HEK293 (cell line): Measurements from ENCODE around the gene LYPLA2.

Source experiments
- CTCF ChIA-PET: fragments of 350-600 bp; formaldehyde crosslinking; extraction: SDS; loops from one replicate; lab custom pipeline; 2021; ENCODE audit warnings: antibody characterized with exemption; lab: Yijun Ruan, JAX
- POLR2A ChIA-PET: fragments of 300-600 bp; formaldehyde crosslinking; extraction: SDS; loops from one replicate; lab custom pipeline; 2020; ENCODE audit warnings: antibody characterized with exemption, inconsistent platforms; lab: Yijun Ruan, JAX
- H3K27ac ChIP-seq: fragments of 200-500 bp; sonication (Bioruptor generic); 2 replicates; pipeline ENCODE4 v1.5.1; 2014; ENCODE audit warnings: low read depth, low read length, control low read depth, inconsistent platforms; ENCODE audit errors: extremely low read depth
- H3K36me3 ChIP-seq, 2 experiments: fragments of 200-500 bp in 1 of 2; sonication (Bioruptor generic) in 1 of 2; 1 replicate in 1 of 2; 2 replicates in 1 of 2; pipeline ENCODE4 v1.5.1; 2014 to 2017; ENCODE audit warnings: inconsistent platforms in 2 of 2, low read length in 2 of 2; ENCODE audit not compliant: control insufficient read depth in 2 of 2, insufficient read depth in 1 of 2
- H3K4me1 ChIP-seq: fragments of 200-500 bp; sonication (Bioruptor generic); 2 replicates; pipeline ENCODE4 v1.5.1; 2014; ENCODE audit warnings: mild to moderate bottlenecking, low read length, inconsistent platforms; ENCODE audit not compliant: control insufficient read depth, insufficient read depth
- H3K4me3 ChIP-seq: 2 replicates; pipeline ENCODE4 v1.5.1; 2011; ENCODE audit warnings: low read depth, mild to moderate bottlenecking, control low read depth, low read length, moderate library complexity
- H3K9me3 ChIP-seq: fragments of 200-500 bp; sonication (Bioruptor generic); 2 replicates; pipeline ENCODE4 v1.5.1; 2014; ENCODE audit warnings: low read depth, low read length, inconsistent platforms; ENCODE audit not compliant: control insufficient read depth, insufficient read depth
- EGR2 ChIP-seq: fragments of 450-650 bp; formaldehyde crosslinking; IDR thresholded peaks from 2 replicates; pipeline ENCODE4 v1.5.1; 2016; ENCODE audit warnings: low read depth, missing biosample characterization, missing genetic modification characterization
- GLI4 ChIP-seq: fragments of 450-650 bp; formaldehyde crosslinking; IDR thresholded peaks from 2 replicates; pipeline ENCODE4 v1.5.1; 2016; ENCODE audit warnings: missing biosample characterization, missing genetic modification characterization
- HOXC10 ChIP-seq: sonication (generic); formaldehyde crosslinking; IDR thresholded peaks from 2 replicates; pipeline ENCODE4 v1.8.1; 2023; ENCODE audit warnings: mild to moderate bottlenecking, missing genetic modification reagents
- OSR2 ChIP-seq: fragments of 450-650 bp; formaldehyde crosslinking; IDR thresholded peaks from 2 replicates; pipeline ENCODE4 v1.5.1; 2016; ENCODE audit warnings: missing biosample characterization, missing genetic modification characterization
- SP7 ChIP-seq: fragments of 450-650 bp; formaldehyde crosslinking; IDR thresholded peaks from 2 replicates; pipeline ENCODE4 v1.5.1; 2016; ENCODE audit warnings: missing biosample characterization, missing genetic modification characterization
- ZBTB21 ChIP-seq: fragments of 450-650 bp; formaldehyde crosslinking; IDR thresholded peaks from 2 replicates; pipeline ENCODE4 v1.5.1; 2017; ENCODE audit warnings: missing biosample characterization, missing genetic modification characterization
- ZNF121 ChIP-seq: fragments of 450-650 bp; formaldehyde crosslinking; IDR thresholded peaks from 2 replicates; pipeline ENCODE4 v1.5.1; 2016; ENCODE audit warnings: missing biosample characterization, missing genetic modification characterization
- ZNF140 ChIP-seq: fragments of 450-650 bp; formaldehyde crosslinking; IDR thresholded peaks from 2 replicates; pipeline ENCODE4 v1.5.1; 2016; ENCODE audit warnings: missing biosample characterization, missing genetic modification characterization
- ZNF23 ChIP-seq: fragments of 450-650 bp; formaldehyde crosslinking; IDR thresholded peaks from 2 replicates; pipeline ENCODE4 v1.5.1; 2016; ENCODE audit warnings: missing biosample characterization, missing genetic modification characterization, borderline replicate concordance
- ZNF239 ChIP-seq: fragments of 450-650 bp; formaldehyde crosslinking; IDR thresholded peaks from 2 replicates; pipeline ENCODE4 v1.5.1; 2016; ENCODE audit warnings: missing biosample characterization, missing genetic modification characterization
- ZNF350 ChIP-seq: fragments of 450-650 bp; formaldehyde crosslinking; IDR thresholded peaks from 2 replicates; pipeline ENCODE4 v1.5.0; 2017; ENCODE audit warnings: missing biosample characterization, mild to moderate bottlenecking, missing genetic modification characterization
- ZNF37A ChIP-seq: fragments of 450-650 bp; IDR thresholded peaks from 2 replicates; pipeline ENCODE4 v1.5.1; 2018; ENCODE audit warnings: missing biosample characterization, missing genetic modification characterization
- ZNF433 ChIP-seq: fragments of 450-650 bp; formaldehyde crosslinking; IDR thresholded peaks from 2 replicates; pipeline ENCODE4 v1.5.1; 2016; ENCODE audit warnings: missing biosample characterization, missing genetic modification characterization, low read depth
- ZNF48 ChIP-seq: fragments of 450-650 bp; formaldehyde crosslinking; IDR thresholded peaks from 2 replicates; pipeline ENCODE4 v1.5.1; 2016; ENCODE audit warnings: missing biosample characterization, missing genetic modification characterization
- ZNF501 ChIP-seq: fragments of 450-650 bp; formaldehyde crosslinking; IDR thresholded peaks from 2 replicates; pipeline ENCODE4 v1.5.1; 2016; ENCODE audit warnings: missing biosample characterization, missing genetic modification characterization
- ZNF510 ChIP-seq: fragments of 450-650 bp; formaldehyde crosslinking; IDR thresholded peaks from 2 replicates; pipeline ENCODE4 v1.5.1; 2018; ENCODE audit warnings: mild to moderate bottlenecking, missing genetic modification characterization, missing biosample characterization; ENCODE audit not compliant: insufficient replicate concordance
- ZNF555 ChIP-seq: fragments of 450-650 bp; formaldehyde crosslinking; conservative IDR thresholded peaks from 2 replicates; pipeline ENCODE4 v1.5.1; 2017; ENCODE audit warnings: missing biosample characterization, mild to moderate bottlenecking, missing genetic modification characterization, inconsistent platforms
- ZNF596 ChIP-seq: fragments of 450-650 bp; IDR thresholded peaks from 2 replicates; pipeline ENCODE4 v1.5.0; 2018; ENCODE audit warnings: missing biosample characterization, mild to moderate bottlenecking, missing genetic modification characterization, moderate library complexity
- ZNF664 ChIP-seq: fragments of 450-650 bp; formaldehyde crosslinking; IDR thresholded peaks from 2 replicates; pipeline ENCODE4 v1.5.1; 2016; ENCODE audit warnings: missing biosample characterization, missing genetic modification characterization
- ZNF76 ChIP-seq: fragments of 450-650 bp; formaldehyde crosslinking; IDR thresholded peaks from 2 replicates; pipeline ENCODE4; 2016; ENCODE audit warnings: low read depth, missing biosample characterization, missing genetic modification characterization, borderline replicate concordance
- TF ChIP-seq, protein P1 (sequence below): fragments of 450-650 bp; formaldehyde crosslinking; IDR thresholded peaks from 2 replicates; pipeline ENCODE4 v1.5.1; 2016; ENCODE audit warnings: missing biosample characterization, missing genetic modification characterization
- TF ChIP-seq, protein P2 (sequence below): fragments of 450-650 bp; formaldehyde crosslinking; IDR thresholded peaks from 2 replicates; pipeline ENCODE4 v1.5.1; 2016; ENCODE audit warnings: missing biosample characterization, missing genetic modification characterization
- TF ChIP-seq, protein P3 (sequence below): fragments of 450-650 bp; formaldehyde crosslinking; IDR thresholded peaks from 2 replicates; pipeline ENCODE4 v1.5.1; 2017; ENCODE audit warnings: missing biosample characterization, missing genetic modification characterization
- TF ChIP-seq, protein P4 (sequence below): fragments of 450-650 bp; formaldehyde crosslinking; IDR thresholded peaks from 2 replicates; pipeline ENCODE4 v1.5.1; 2017; ENCODE audit warnings: missing biosample characterization, missing genetic modification characterization
- TF ChIP-seq, protein P5 (sequence below): fragments of 450-650 bp; formaldehyde crosslinking; IDR thresholded peaks from 2 replicates; pipeline ENCODE4 v1.5.1; 2016; ENCODE audit warnings: missing biosample characterization, missing genetic modification characterization
- TF ChIP-seq, protein P6 (sequence below): fragments of 450-650 bp; formaldehyde crosslinking; IDR thresholded peaks from 2 replicates; pipeline ENCODE4; 2016; ENCODE audit warnings: missing biosample characterization, missing genetic modification characterization

The LYPLA2 gene

DNA sequence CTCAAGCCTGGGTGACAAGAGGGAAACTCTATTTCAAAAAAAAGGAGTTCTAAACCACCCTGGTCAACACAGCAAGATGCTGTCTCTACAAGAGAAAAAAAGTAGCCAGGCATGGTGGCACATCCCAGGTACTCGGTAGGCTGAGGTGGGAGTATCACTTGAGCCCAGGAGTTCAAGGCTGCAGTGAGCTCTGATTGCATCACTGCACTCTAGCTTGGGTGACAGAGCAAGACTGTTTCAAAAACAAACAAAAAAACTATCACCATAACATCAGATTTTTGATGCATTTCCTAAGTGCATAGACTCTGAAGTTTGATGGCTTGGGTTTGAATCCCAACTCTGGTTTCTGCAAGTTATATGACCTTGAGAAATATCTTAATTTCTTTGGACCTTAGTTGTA is 38.0 kb upstream of the LYPLA2 start (continued):
- no peak for TF ChIP-seq ZNF121 (tag by site-specific recombination)
- TF ChIP-seq ZNF510, result no peak
- TF ChIP-seq ZNF37A (tag by site-specific recombination), result no peak
- no peak for TF ChIP-seq ZNF76
- TF ChIP-seq GLI4 (tag by site-specific recombination), result no peak
- TF ChIP-seq HOXC10 (CRISPR knock-in tag), result no peak
- TF ChIP-seq, protein P1, sequence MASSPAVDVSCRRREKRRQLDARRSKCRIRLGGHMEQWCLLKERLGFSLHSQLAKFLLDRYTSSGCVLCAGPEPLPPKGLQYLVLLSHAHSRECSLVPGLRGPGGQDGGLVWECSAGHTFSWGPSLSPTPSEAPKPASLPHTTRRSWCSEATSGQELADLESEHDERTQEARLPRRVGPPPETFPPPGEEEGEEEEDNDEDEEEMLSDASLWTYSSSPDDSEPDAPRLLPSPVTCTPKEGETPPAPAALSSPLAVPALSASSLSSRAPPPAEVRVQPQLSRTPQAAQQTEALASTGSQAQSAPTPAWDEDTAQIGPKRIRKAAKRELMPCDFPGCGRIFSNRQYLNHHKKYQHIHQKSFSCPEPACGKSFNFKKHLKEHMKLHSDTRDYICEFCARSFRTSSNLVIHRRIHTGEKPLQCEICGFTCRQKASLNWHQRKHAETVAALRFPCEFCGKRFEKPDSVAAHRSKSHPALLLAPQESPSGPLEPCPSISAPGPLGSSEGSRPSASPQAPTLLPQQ (tag by site-specific recombination), result no peak

DNA sequence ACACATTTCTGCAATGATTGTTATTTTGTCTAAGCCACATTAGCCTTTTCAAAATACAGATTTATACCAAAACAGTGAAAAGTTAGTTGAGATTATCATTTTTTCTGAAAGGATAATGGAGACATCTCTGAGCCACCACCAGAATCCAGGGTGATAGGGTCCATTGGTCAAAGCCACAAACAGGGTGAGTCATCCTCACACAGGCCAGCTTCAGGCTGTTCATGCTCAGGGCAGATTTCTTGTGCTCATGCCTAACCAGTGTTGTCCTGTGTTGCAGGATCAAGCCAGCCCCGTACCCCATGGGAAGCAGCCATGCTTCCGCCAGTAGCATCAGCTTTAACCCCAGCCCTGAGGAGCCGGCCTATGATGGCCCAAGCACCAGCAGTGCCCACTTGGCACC is 34.3 kb upstream of the LYPLA2 start:
- no peak overlapping the region for H3K27ac ChIP-seq
- peaks cover 65 to 98% of the 10 kb centered on the region in 2 experiments for H3K36me3 ChIP-seq
- H3K4me1 ChIP-seq, result no peaks in the 10 kb centered on the region
- H3K4me3 ChIP-seq, result no peak overlapping the region
- POLR2A ChIA-PET, result no interaction called here
- H3K9me3 ChIP-seq, result no peaks in the 10 kb centered on the region
- 0 out of 2 replicates have a peak, but pooled peaks have one; percentile 19 for TF ChIP-seq SP7 (tag by site-specific recombination)
- TF ChIP-seq ZNF23 (tag by site-specific recombination), result no peak
- TF ChIP-seq, all 188 proteins: peak for 1
- CTCF ChIA-PET, result no interaction called here

DNA sequence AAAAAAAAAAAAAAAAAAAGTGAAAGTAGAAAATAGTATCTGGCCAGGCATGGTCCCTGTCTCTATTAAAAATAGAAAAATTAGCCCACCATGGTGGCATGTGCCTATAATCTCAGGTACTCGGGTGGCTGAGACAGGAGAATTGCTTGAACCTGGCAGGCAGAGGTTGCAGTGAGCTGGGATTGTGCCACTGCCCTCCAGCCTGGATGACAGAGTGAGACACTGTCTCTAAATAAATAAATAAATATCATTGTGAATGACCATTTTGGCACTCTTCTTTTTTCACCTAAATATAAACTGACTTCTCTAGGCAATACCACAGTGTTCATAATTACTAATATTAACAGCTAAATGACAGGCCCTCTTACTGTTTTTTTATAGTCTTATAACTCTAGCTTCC is 33.1 kb upstream of the LYPLA2 start:
- H3K4me3 ChIP-seq, result no peak overlapping the region
- TF ChIP-seq EGR2 (tag by site-specific recombination) (no peak), ZNF664 (tag by site-specific recombination) (no peak), ZBTB21 (tag by site-specific recombination) (no peak), ZNF48 (no peak), ZNF140 (tag by site-specific recombination) (no peak), ZNF555 (tag by site-specific recombination) (no peak), OSR2 (tag by site-specific recombination) (no peak), ZNF239 (tag by site-specific recombination) (no peak), ZNF433 (tag by site-specific recombination) (no peak), ZNF350 (tag by site-specific recombination) (no peak), ZNF596 (no peak), ZNF501 (no peak)
- TF ChIP-seq, protein P2, sequence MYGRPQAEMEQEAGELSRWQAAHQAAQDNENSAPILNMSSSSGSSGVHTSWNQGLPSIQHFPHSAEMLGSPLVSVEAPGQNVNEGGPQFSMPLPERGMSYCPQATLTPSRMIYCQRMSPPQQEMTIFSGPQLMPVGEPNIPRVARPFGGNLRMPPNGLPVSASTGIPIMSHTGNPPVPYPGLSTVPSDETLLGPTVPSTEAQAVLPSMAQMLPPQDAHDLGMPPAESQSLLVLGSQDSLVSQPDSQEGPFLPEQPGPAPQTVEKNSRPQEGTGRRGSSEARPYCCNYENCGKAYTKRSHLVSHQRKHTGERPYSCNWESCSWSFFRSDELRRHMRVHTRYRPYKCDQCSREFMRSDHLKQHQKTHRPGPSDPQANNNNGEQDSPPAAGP (tag by site-specific recombination), result no peak
- TF ChIP-seq, protein P3, sequence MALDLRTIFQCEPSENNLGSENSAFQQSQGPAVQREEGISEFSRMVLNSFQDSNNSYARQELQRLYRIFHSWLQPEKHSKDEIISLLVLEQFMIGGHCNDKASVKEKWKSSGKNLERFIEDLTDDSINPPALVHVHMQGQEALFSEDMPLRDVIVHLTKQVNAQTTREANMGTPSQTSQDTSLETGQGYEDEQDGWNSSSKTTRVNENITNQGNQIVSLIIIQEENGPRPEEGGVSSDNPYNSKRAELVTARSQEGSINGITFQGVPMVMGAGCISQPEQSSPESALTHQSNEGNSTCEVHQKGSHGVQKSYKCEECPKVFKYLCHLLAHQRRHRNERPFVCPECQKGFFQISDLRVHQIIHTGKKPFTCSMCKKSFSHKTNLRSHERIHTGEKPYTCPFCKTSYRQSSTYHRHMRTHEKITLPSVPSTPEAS (tag by site-specific recombination), result no peak
- TF ChIP-seq, protein P4, sequence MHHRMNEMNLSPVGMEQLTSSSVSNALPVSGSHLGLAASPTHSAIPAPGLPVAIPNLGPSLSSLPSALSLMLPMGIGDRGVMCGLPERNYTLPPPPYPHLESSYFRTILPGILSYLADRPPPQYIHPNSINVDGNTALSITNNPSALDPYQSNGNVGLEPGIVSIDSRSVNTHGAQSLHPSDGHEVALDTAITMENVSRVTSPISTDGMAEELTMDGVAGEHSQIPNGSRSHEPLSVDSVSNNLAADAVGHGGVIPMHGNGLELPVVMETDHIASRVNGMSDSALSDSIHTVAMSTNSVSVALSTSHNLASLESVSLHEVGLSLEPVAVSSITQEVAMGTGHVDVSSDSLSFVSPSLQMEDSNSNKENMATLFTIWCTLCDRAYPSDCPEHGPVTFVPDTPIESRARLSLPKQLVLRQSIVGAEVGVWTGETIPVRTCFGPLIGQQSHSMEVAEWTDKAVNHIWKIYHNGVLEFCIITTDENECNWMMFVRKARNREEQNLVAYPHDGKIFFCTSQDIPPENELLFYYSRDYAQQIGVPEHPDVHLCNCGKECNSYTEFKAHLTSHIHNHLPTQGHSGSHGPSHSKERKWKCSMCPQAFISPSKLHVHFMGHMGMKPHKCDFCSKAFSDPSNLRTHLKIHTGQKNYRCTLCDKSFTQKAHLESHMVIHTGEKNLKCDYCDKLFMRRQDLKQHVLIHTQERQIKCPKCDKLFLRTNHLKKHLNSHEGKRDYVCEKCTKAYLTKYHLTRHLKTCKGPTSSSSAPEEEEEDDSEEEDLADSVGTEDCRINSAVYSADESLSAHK (tag by site-specific recombination), result no peak
- TF ChIP-seq, protein P5, sequence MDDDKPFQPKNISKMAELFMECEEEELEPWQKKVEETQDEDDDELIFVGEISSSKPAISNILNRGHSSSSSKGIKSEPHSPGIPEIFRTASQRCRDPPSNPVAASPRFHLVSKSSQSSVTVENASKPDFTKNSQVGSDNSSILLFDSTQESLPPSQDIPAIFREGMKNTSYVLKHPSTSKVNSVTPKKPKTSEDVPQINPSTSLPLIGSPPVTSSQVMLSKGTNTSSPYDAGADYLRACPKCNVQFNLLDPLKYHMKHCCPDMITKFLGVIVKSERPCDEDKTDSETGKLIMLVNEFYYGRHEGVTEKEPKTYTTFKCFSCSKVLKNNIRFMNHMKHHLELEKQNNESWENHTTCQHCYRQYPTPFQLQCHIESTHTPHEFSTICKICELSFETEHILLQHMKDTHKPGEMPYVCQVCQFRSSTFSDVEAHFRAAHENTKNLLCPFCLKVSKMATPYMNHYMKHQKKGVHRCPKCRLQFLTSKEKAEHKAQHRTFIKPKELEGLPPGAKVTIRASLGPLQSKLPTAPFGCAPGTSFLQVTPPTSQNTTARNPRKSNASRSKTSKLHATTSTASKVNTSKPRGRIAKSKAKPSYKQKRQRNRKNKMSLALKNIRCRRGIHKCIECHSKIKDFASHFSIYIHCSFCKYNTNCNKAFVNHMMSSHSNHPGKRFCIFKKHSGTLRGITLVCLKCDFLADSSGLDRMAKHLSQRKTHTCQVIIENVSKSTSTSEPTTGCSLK (tag by site-specific recombination), result no peak
- TF ChIP-seq, protein P6, sequence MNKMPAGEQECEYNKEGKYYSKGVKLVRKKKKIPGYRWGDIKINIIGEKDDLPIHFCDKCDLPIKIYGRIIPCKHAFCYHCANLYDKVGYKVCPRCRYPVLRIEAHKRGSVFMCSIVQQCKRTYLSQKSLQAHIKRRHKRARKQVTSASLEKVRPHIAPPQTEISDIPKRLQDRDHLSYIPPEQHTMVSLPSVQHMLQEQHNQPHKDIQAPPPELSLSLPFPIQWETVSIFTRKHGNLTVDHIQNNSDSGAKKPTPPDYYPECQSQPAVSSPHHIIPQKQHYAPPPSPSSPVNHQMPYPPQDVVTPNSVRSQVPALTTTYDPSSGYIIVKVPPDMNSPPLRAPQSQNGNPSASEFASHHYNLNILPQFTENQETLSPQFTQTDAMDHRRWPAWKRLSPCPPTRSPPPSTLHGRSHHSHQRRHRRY (tag by site-specific recombination), result no peak
- no peaks in the 10 kb centered on the region for H3K4me1 ChIP-seq
- ChIA-PET CTCF (interaction anchor here (1.5 kb wide), 1 partner anchor 14 kb away, joined by 8 read pairs; no protein-coding TSS in a partner anchor), POLR2A (interaction anchor here (0.6 kb wide), 1 partner anchor 18 kb away, joined by 4 read pairs; no protein-coding TSS in a partner anchor)
- H3K9me3 ChIP-seq, result no peaks in the 10 kb centered on the region
- H3K27ac ChIP-seq, result no peak overlapping the region
- H3K36me3 ChIP-seq, result peaks cover 57 to 98% of the 10 kb centered on the region in 2 experiments
